Loucy (cell line): ENCODE results near the gene TUBB6.

Experiments used
- EZH2phosphoT487 ChIP-seq: fragments of 200-600 bp; IDR thresholded peaks from 2 replicates; pipeline ENCODE4 v1.6.1; 2018; ENCODE audit warnings: antibody characterized with exemption, mild to moderate bottlenecking, moderate library complexity, borderline replicate concordance
- TF ChIP-seq, protein P1 (sequence below): fragments of 200-600 bp; sonication (generic); conservative IDR thresholded peaks from 2 replicates; pipeline ENCODE4 v1.5.1; 2014; ENCODE audit warnings: mild to moderate bottlenecking, antibody characterized with exemption, low read length

DNA sequence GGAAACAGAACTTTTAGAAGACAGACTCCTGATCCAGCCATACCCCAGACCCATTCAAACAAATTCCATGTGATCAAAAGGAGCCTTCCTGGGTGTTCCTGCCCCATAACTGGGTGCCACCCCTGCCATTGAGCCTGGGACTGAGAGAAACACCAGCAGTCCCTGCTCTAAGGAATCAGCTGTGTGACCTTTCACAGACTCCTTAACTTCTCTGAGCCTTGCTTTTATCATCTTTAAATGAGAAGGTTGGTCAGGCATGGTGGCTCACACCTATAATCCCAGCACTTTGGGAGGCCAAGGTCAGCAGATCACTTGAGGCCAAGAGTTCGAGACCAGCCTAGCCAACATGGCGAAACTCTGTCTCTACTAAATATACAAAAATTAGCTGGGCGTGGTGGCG is 33.2 kb upstream of the TUBB6 start:
- TF ChIP-seq, protein P1, sequence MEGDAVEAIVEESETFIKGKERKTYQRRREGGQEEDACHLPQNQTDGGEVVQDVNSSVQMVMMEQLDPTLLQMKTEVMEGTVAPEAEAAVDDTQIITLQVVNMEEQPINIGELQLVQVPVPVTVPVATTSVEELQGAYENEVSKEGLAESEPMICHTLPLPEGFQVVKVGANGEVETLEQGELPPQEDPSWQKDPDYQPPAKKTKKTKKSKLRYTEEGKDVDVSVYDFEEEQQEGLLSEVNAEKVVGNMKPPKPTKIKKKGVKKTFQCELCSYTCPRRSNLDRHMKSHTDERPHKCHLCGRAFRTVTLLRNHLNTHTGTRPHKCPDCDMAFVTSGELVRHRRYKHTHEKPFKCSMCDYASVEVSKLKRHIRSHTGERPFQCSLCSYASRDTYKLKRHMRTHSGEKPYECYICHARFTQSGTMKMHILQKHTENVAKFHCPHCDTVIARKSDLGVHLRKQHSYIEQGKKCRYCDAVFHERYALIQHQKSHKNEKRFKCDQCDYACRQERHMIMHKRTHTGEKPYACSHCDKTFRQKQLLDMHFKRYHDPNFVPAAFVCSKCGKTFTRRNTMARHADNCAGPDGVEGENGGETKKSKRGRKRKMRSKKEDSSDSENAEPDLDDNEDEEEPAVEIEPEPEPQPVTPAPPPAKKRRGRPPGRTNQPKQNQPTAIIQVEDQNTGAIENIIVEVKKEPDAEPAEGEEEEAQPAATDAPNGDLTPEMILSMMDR, result no peak
- no peak for TF ChIP-seq EZH2phosphoT487
